Suprapubic skin (tissue), 4 donors: Measurements from ENCODE around the gene PRKN. TPM values are rescaled to one million over a fixed set of nuclear protein-coding genes. Genes with fewer than 3 reads are reported as not detected.

Experiments
- DNase-seq, 2 donors: peaks; one replicate each; pipeline ENCODE4 v3.0.0-alpha.2; 2019; ENCODE audit warnings: low spot score in 2 of 2
- H3K27ac ChIP-seq: fragments of 200-600 bp; sonication (generic); one replicate; pipeline ENCODE4 v1.5.1; 2019
- H3K27me3 ChIP-seq: fragments of 200-600 bp; sonication (generic); one replicate; pipeline ENCODE4 v1.5.1; 2019
- H3K36me3 ChIP-seq: fragments of 200-600 bp; sonication (generic); one replicate; pipeline ENCODE4 v1.5.1; 2019
- H3K4me1 ChIP-seq: fragments of 200-600 bp; sonication (generic); one replicate; pipeline ENCODE4 v1.5.1; 2019
- H3K4me3 ChIP-seq: fragments of 200-600 bp; sonication (generic); one replicate; pipeline ENCODE4 v1.5.1; 2019; ENCODE audit warnings: mild to moderate bottlenecking
- H3K9me3 ChIP-seq: fragments of 200-600 bp; sonication (generic); one replicate; pipeline ENCODE4 v1.5.1; 2019
- EP300 ChIP-seq: sonication (generic); formaldehyde crosslinking; IDR thresholded peaks from one replicate; pipeline ENCODE4 v1.6.1; 2017; ENCODE audit warnings: antibody characterized with exemption
- POLR2A ChIP-seq, 2 donors: fragments of 450-650 bp; IDR thresholded peaks; one replicate each; pipeline ENCODE4 v1.6.1; 2017; ENCODE audit warnings: antibody characterized with exemption in 2 of 2, mild to moderate bottlenecking in 2 of 2, moderate library complexity in 2 of 2
- POLR2AphosphoS5 ChIP-seq, 3 donors: sonication (generic); formaldehyde crosslinking; IDR thresholded peaks; one replicate each; pipeline ENCODE4 v1.6.1; 2017; ENCODE audit warnings: antibody characterized with exemption in 3 of 3
- WGBS: methylation state at CpG from one replicate; pipeline ENCODE4 v1.1.5; 2018; 5-methylcytosine and 5-hydroxymethylcytosine counted together
- total RNA-seq, 4 donors: library from RNA; depleted of rRNA; stranded (reverse); fragments of >200 nt; gene quantifications; one replicate each; pipeline ENCODE4 v1.1.0, GENCODE V29; 2016
- TF ChIP-seq, protein P1 (sequence below), 2 donors: fragments of 200-600 bp in 1 of 2; fragments of 450-650 bp in 1 of 2; sonication (generic) in 1 of 2; IDR thresholded peaks; one replicate each; pipeline ENCODE4 v1.5.1; 2016 to 2019; ENCODE audit warnings: antibody characterized with exemption in 2 of 2, mild to moderate bottlenecking in 1 of 2, moderate library complexity in 1 of 2

The PRKN gene
- total RNA-seq, 4 donors from 2014 or later = 7.2 to 22.8 (median 14.4) TPM

DNA sequence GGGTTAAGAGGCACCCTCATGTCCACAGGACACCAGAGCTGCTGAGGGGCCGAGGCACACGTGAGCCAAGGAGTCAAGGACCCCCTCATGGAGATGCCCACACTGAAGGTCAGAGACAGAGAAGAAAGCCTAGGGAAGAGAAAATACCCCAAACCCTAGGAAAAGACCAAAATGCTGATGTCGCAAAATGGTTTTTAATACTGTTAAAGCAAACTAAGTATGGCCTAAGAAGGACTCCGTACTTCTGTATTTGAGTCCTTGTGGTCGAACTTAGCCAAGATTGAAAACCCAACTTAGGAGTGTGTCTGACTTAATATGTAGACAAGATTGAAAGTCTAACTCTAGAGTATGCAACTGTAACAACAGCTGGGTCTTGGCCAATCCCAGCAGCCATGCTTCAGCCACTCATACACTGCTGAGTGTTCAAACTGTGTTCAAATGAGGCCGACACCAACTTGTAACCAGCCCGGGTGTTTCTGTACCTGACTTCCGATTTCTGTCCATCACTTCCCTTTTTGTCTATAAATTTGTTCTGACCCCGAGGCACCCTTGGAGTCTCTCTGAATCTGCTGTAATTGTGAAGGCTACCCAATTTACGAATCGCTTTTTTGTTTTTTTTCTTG, 1361.2 kb downstream of the PRKN start:
- Histone ChIP-seq H3K4me3 (no peak overlapping the region), H3K9me3 (no peaks in the 10 kb centered on the region), H3K4me1 (peaks cover 2% of the 10 kb centered on the region), H3K27ac (no peak overlapping the region), H3K36me3 (no peaks in the 10 kb centered on the region), H3K27me3 (no peaks in the 10 kb centered on the region)
- TF ChIP-seq POLR2AphosphoS5 (IDR thresholded peaks at IDR 0.05) (no peak), EP300 (no peak), POLR2A (IDR thresholded peaks at IDR 0.05) (no peak)
- TF ChIP-seq, protein P1, sequence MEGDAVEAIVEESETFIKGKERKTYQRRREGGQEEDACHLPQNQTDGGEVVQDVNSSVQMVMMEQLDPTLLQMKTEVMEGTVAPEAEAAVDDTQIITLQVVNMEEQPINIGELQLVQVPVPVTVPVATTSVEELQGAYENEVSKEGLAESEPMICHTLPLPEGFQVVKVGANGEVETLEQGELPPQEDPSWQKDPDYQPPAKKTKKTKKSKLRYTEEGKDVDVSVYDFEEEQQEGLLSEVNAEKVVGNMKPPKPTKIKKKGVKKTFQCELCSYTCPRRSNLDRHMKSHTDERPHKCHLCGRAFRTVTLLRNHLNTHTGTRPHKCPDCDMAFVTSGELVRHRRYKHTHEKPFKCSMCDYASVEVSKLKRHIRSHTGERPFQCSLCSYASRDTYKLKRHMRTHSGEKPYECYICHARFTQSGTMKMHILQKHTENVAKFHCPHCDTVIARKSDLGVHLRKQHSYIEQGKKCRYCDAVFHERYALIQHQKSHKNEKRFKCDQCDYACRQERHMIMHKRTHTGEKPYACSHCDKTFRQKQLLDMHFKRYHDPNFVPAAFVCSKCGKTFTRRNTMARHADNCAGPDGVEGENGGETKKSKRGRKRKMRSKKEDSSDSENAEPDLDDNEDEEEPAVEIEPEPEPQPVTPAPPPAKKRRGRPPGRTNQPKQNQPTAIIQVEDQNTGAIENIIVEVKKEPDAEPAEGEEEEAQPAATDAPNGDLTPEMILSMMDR (IDR thresholded peaks at IDR 0.05) = no peak
- 93% methylated on average over 11 of the region's 11 CpGs for WGBS
- DNase-seq = no peak

DNA sequence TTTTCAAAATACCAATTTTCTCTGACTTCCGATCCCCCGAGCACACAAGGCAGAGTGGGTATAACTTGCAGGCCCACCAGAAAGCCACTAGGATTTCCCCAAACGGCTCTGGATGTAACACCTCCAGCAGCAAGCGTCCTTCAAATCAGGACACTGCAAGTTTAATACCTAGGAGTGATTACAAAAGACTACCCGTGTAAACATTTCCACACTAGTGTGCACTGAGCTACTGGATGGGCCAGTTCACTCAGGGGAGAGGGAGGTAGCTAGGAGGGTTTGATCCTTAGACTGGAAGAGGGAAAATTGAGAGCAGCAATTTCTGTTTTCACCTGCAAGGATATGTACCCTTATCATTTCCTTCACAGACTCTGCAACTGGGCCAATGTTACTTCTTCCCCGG, 1361.9 kb downstream of the PRKN start:
- Histone ChIP-seq H3K9me3 (no peaks in the 10 kb centered on the region), H3K27ac (no peak overlapping the region), H3K36me3 (no peaks in the 10 kb centered on the region), H3K4me3 (no peak overlapping the region), H3K4me1 (no peaks in the 10 kb centered on the region), H3K27me3 (no peaks in the 10 kb centered on the region)
- WGBS = 90% methylated on average over 6 of the region's 6 CpGs
- DNase-seq = no peak
- no peak for TF ChIP-seq POLR2A (IDR thresholded peaks at IDR 0.05)
- TF ChIP-seq, protein P1 (IDR thresholded peaks at IDR 0.05) = no peak
- TF ChIP-seq EP300 = no peak
- no peak for TF ChIP-seq POLR2AphosphoS5 (IDR thresholded peaks at IDR 0.05)

DNA sequence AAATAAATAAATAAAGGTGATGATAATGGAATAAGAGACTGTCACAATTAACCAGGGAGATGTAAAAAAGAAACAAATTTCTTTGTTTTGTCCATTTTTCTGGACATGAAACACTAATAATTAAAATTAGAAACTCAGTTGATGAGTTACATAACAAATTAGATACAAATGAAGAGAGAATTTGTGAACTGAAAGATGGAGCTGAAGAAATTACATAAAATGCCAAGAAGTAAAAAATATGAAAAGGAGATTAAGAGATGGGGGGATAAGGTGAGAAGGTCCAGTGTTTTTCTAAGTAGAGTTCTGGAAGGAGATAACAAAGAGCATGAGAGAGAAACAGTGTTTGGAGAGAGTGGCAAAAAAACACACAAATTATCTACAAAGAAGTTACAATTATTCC, 1364.3 kb downstream of the PRKN start:
- Histone ChIP-seq H3K4me3 (no peak overlapping the region), H3K27me3 (no peaks in the 10 kb centered on the region), H3K9me3 (no peaks in the 10 kb centered on the region), H3K36me3 (no peaks in the 10 kb centered on the region), H3K27ac (no peak overlapping the region), H3K4me1 (no peaks in the 10 kb centered on the region)
- no peak for DNase-seq
- TF ChIP-seq POLR2A (IDR thresholded peaks at IDR 0.05) (no peak), POLR2AphosphoS5 (IDR thresholded peaks at IDR 0.05) (no peak), EP300 (no peak)
- TF ChIP-seq, protein P1 (IDR thresholded peaks at IDR 0.05) = no peak

DNA sequence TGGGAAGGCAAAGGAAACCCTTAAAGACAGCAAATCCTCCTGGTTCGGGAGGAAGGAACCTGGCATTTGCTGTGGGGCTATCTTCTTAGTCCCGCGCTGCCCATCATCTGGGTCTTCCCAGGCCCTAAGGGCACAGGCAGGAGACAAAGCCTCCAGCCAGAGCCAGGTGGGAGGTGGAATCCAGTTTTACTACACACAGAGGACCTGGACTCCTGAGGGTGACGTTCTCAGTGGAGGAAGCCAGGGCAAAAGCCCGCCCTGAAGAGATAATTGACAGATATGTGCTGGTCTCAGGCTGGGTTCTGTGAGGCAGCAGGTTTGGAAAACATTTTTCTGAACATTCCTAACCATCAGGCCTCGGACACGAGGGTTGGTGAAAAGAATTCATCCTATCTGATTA, 1365.3 kb downstream of the PRKN start:
- TF ChIP-seq POLR2A (IDR thresholded peaks at IDR 0.05) = no peak
- TF ChIP-seq, protein P1 (IDR thresholded peaks at IDR 0.05) = no peak
- TF ChIP-seq POLR2AphosphoS5 (IDR thresholded peaks at IDR 0.05) = no peak
- no peak for TF ChIP-seq EP300
- 96% methylated on average over 7 of the region's 7 CpGs for WGBS
- H3K9me3 ChIP-seq = no peaks in the 10 kb centered on the region
- no peak for DNase-seq
- no peaks in the 10 kb centered on the region for H3K27me3 ChIP-seq
- no peak overlapping the region for H3K27ac ChIP-seq
- no peaks in the 10 kb centered on the region for H3K36me3 ChIP-seq
- H3K4me3 ChIP-seq = no peak overlapping the region
- no peaks in the 10 kb centered on the region for H3K4me1 ChIP-seq

DNA sequence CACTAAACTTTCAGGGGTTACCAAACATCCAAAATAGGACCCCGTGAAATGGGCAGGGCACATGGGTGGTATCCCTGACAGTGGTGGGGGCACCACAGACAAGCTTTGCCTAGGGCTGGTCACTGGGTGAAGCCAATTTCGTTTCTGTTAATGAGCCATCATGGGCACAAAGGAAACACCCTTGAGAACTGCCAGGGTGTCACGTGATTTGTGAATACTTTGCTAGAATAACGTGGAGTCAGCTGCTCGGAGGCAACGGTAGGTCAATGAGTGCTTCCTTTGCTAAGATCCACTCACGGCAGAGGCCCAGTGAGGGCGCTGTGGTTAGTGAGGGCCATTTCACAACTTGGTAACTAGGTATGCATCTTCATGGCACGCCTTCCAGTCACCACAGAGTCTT, 1366.0 kb downstream of the PRKN start:
- WGBS = 93% methylated on average over 7 of the region's 9 CpGs
- Histone ChIP-seq H3K4me3 (no peak overlapping the region), H3K36me3 (no peaks in the 10 kb centered on the region), H3K4me1 (no peaks in the 10 kb centered on the region), H3K27me3 (no peaks in the 10 kb centered on the region), H3K9me3 (no peaks in the 10 kb centered on the region), H3K27ac (no peak overlapping the region)
- DNase-seq = no peak
- TF ChIP-seq POLR2AphosphoS5 (IDR thresholded peaks at IDR 0.05) (no peak), EP300 (no peak), POLR2A (IDR thresholded peaks at IDR 0.05) (no peak)
- TF ChIP-seq, protein P1 (IDR thresholded peaks at IDR 0.05) = no peak
